ENCODE measurements around the gene OGFOD2. TPM values are rescaled to one million over a fixed set of nuclear protein-coding genes. Genes with fewer than 3 reads are reported as not detected.

OGFOD2 gene
- total and polyA plus RNA-seq, 2 of the 13 experiments (the other 11 are each of a cell fraction or from before 2014, with no cell fraction given), result 13.2 to 14.6 TPM

GRCh38 chr12:122949405-122949804, 25.6 kb upstream of the OGFOD2 start:
- no peaks in the 10 kb centered on the region for H4K20me1 ChIP-seq (ENCODE audit: insufficient read depth, low read length)
- FAIRE-seq (no peak), ATAC-seq (no peak), DNase-seq (ENCODE audit: low spot score) (no peak)
- intact Hi-C loops (cut with micrococcal nuclease; ENCODE audit: unreplicated experiment), result no loop called here
- H3K9ac ChIP-seq (ENCODE audit: insufficient read depth, low read depth, low read length), result no peak overlapping the region
- no peak overlapping the region for H3K4me2 ChIP-seq (ENCODE audit: low read depth, low read length)
- H3K4me1 ChIP-seq (ENCODE audit: insufficient read depth, low read length), result peaks cover 21% of the 10 kb centered on the region
- no peak for TF ChIP-seq ZNF605 (CRISPR knock-in tag; IDR thresholded peaks at IDR 0.05)
- no peak for TF ChIP-seq ZNF703 (CRISPR knock-in tag; IDR thresholded peaks at IDR 0.05; ENCODE audit: borderline replicate concordance)
- TF ChIP-seq ZUFSP (CRISPR knock-in tag; IDR thresholded peaks at IDR 0.05; ENCODE audit: borderline replicate concordance), result no peak
- no peak for TF ChIP-seq ZNF781 (CRISPR knock-in tag; IDR thresholded peaks at IDR 0.05; ENCODE audit: borderline replicate concordance, not compliant biosample characterization)
- TF ChIP-seq GFI1 (CRISPR knock-in tag; IDR thresholded peaks at IDR 0.05; ENCODE audit: borderline replicate concordance), result no peak
- TF ChIP-seq ZBTB37 (CRISPR knock-in tag; IDR thresholded peaks at IDR 0.05), result no peak
- no peak for TF ChIP-seq NR3C1 (CRISPR knock-in tag; IDR thresholded peaks at IDR 0.05)
- TF ChIP-seq TEAD2 (CRISPR knock-in tag; IDR thresholded peaks at IDR 0.05), result no peak
- TF ChIP-seq KLF11 (CRISPR knock-in tag; IDR thresholded peaks at IDR 0.05), result no peak
- ChIA-PET POLR2A (no interaction called here), CTCF (ENCODE audit: low intra/inter-chr PET ratio, low total read pairs) (no interaction called here)
- H2AFZ ChIP-seq (ENCODE audit: low read length), result no peak overlapping the region
- no peaks in the 10 kb centered on the region for H3K79me2 ChIP-seq (ENCODE audit: insufficient read depth, low read length)
- in situ Hi-C loops (cut with HindIII; ENCODE audit: extremely low pct_ligation_motif_present, low pct_unique_long_range_greater_than_20kb), result loop anchor here (5.0 kb wide), 1 partner anchor 82 kb away; no protein-coding TSS in a partner anchor
- peaks cover 0 to 1% of the 10 kb centered on the region in 2 experiments; a peak in 1 of 5 replicates for H3K36me3 ChIP-seq (replicated peaks in 1 of 2; ENCODE audit: control insufficient read depth in 1 of 2, insufficient read depth in 2 of 2, low read length in 2 of 2)
- 100% methylated on average over 7 of the region's 8 CpGs for WGBS (ENCODE audit: low lambda C conversion rate)
- BruUV-seq (replicated peaks), result no TSS peak
- H3K27me3 ChIP-seq (ENCODE audit: control insufficient read depth in 1 of 2, insufficient read depth in 2 of 2, low read length in 2 of 2), result no peaks in the 10 kb centered on the region
- no peak overlapping the region for H3K4me3 ChIP-seq (replicated peaks in 1 of 3; ENCODE audit: insufficient read depth in 1 of 3, low read depth in 2 of 3, low read length in 3 of 3)
- no peaks in the 10 kb centered on the region for H3K9me3 ChIP-seq (ENCODE audit: low read length)
- no peak overlapping the region for H3K27ac ChIP-seq (ENCODE audit: extremely low read length, insufficient read depth, low read length)

Data from HepG2 (cell line).